Measurements from ENCODE around the gene TTC23L.

Gene TTC23L

DNA sequence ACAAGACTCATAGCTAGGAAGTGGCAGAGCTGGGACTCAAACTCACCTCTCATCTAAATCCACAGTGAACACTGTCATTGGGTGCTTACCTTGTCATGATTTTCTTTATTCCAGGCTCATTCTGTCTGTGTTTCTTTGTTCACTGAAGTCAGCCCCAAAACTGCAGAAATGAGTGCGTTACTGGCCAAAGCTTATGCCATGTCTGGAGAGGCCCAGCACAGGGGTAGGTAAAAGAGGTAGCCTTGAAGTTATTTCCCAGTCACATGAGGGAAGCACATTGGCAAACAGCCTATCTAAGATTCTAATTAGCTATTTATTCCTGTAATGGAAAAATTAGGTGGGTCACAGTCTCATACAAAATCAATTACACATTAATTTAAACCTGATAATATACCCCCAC lies 29.8 kb downstream of the TTC23L start:
- in situ Hi-C loops (cut with MboI; ENCODE audit: low sequenced_read_pairs), result no loop called here

- in situ Hi-C loops (cut with MboI; ENCODE audit: low sequenced_read_pairs), result no loop called here
These were observed 30.3 kb downstream of the TTC23L start for GRCh38 chr5:34869256-34869655.

GRCh38 chr5:34870382-34870781 lies 31.4 kb downstream of the TTC23L start:
- in situ Hi-C loops (cut with MboI; ENCODE audit: low sequenced_read_pairs), result no loop called here

GRCh38 chr5:34876275-34876674 lies 37.3 kb downstream of the TTC23L start:
- in situ Hi-C loops (cut with MboI; ENCODE audit: low sequenced_read_pairs), result no loop called here

- in situ Hi-C loops (cut with MboI; ENCODE audit: low sequenced_read_pairs), result no loop called here
These were observed 42.3 kb downstream of the TTC23L start for GRCh38 chr5:34881246-34881645.

- in situ Hi-C loops (cut with MboI; ENCODE audit: low sequenced_read_pairs), result no loop called here
These were observed 47.6 kb downstream of the TTC23L start for GRCh38 chr5:34886392-34887119.

- in situ Hi-C loops (cut with MboI; ENCODE audit: low sequenced_read_pairs), result no loop called here
These were observed 50.4 kb downstream of the TTC23L start for GRCh38 chr5:34889394-34889793.

- in situ Hi-C loops (cut with MboI; ENCODE audit: low sequenced_read_pairs), result no loop called here
These were observed 53.0 kb downstream of the TTC23L start for GRCh38 chr5:34891981-34892380.

GRCh38 chr5:34892414-34892813 lies 53.5 kb downstream of the TTC23L start:
- in situ Hi-C loops (cut with MboI; ENCODE audit: low sequenced_read_pairs), result no loop called here

GRCh38 chr5:34894716-34895115 lies 55.8 kb downstream of the TTC23L start:
- in situ Hi-C loops (cut with MboI; ENCODE audit: low sequenced_read_pairs), result no loop called here

DNA sequence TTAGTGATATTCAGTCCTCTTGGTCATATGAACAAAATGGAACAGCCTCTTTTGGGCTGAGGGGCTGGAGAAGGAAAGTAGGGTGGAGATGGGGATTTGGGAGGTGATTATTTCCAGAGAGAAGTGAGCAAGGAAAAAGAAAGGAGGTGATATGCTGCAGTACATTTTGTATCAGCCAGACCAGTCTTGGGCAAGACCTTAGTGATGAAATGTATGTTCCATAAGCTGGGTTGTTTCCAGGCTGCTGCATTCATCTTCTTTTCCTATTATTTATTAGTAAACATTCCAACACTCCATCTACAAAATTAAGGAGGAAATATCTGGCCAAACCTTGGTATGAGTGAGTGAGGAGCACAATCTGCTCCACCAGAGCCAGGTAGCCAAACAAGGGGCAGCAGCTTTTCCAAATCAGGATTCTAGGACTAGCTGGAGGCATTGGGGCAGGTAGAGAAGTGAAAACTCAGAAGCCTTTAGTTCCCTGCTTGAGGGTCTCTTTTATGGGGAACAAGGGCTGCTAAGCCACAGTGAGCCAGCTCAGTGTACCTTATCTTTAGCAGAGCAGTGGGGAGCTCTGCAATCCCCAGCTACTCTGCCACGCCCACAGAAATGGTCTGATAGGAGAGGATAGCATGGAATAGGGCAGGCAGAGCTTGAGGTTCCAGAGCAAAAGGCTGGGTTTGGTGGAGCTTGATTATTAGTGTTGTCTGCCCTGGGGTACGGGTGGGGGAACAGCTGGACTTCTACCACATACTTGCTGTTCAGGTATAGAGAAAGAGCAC lies 56.9 kb downstream of the TTC23L start:
- in situ Hi-C loops (cut with MboI; ENCODE audit: low sequenced_read_pairs), result no loop called here

DNA sequence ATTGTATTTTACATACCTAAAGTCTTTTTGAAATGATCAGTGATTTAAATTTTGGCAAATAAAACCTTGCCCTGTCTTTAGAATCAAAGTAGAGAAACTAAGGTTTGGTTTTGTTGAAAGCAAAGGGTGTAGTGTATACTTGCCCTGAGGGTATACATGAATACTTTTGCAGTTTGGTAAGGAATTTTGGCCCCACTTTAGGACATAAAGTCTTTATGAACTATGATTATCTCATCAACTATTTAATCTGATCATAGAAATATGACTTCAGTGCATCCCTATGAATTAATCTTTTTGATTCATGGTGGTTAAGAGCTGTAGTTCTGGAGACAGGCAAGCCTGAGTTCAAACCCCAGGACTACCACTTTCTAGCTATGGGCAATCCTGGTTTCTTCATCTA lies 58.7 kb downstream of the TTC23L start:
- in situ Hi-C loops (cut with MboI; ENCODE audit: low sequenced_read_pairs), result no loop called here

- in situ Hi-C loops (cut with MboI; ENCODE audit: low sequenced_read_pairs), result no loop called here
These were observed 59.4 kb downstream of the TTC23L start for GRCh38 chr5:34898258-34898895.

DNA sequence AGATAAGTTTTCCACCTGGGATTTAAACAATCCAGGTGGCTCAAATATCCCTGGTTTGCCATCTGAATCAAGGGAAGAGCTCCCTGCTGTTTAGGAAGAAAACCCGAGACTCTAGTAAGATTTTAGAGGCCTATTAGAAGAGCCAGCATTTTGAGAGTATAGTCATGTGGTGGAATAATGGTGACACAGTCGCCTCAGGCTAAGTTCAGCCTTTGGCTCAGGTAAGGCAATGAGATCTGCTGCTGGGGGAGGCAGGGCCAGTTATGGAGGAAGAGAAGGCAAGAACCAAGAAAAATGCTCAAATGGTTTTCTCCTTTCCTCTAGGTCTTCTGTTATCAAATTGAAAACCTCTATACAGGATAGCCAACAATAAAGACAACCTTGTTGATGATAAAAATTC lies 60.1 kb downstream of the TTC23L start:
- in situ Hi-C loops (cut with MboI; ENCODE audit: low sequenced_read_pairs), result no loop called here

DNA sequence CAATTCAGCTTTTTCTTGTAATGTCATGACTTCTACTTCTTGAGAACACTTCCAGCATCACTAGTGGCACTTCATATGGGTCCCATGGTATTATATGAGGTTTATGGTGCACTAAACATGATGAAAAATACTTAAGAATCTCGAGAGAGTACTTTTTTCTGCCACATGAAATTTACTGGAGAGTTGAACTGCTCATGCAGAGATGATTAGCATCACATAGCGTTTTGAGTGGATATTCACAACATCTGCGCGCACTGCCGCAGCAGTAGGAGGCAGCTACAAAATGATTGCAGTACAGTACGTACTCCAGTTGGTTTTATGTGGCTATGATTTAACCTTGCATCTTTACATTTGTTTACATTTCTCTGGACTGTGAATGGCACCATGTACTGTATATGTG lies 61.7 kb downstream of the TTC23L start:
- in situ Hi-C loops (cut with MboI; ENCODE audit: low sequenced_read_pairs), result loop anchor here (25.0 kb wide), 1 partner anchor 413 kb away; no protein-coding TSS in a partner anchor

- in situ Hi-C loops (cut with MboI; ENCODE audit: low sequenced_read_pairs), result loop anchor here (25.0 kb wide), 1 partner anchor 416 kb away; no protein-coding TSS in a partner anchor
These were observed 64.3 kb downstream of the TTC23L start for GRCh38 chr5:34903260-34903659.

- in situ Hi-C loops (cut with MboI; ENCODE audit: low sequenced_read_pairs), result loop anchor here (25.0 kb wide), 1 partner anchor 418 kb away; no protein-coding TSS in a partner anchor
These were observed 66.6 kb downstream of the TTC23L start for GRCh38 chr5:34905564-34905963.

DNA sequence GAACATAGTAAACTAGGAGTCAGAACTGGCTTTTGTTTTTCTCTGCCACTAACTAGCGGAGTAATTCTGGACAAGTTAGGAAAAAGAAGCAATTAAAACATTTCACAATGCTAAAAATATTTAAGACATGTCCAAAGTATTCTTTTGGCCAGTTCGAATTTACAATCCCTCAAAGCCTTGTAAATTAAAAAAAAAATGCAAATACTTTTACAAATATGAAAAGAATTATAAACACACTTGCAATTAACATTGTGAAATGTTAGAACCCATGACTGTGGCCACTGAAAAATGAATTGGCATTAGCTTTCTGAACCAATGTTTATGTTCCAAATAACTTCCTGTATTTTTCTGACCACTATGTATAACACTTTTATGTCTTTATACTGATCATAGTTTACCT lies 74.1 kb downstream of the TTC23L start:
- in situ Hi-C loops (cut with MboI; ENCODE audit: low sequenced_read_pairs), result loop anchor here (25.0 kb wide), 1 partner anchor 426 kb away; no protein-coding TSS in a partner anchor

- in situ Hi-C loops (cut with MboI; ENCODE audit: low sequenced_read_pairs), result loop anchor here (25.0 kb wide), 1 partner anchor 427 kb away; no protein-coding TSS in a partner anchor
These were observed 75.7 kb downstream of the TTC23L start for GRCh38 chr5:34914671-34915138.

DNA sequence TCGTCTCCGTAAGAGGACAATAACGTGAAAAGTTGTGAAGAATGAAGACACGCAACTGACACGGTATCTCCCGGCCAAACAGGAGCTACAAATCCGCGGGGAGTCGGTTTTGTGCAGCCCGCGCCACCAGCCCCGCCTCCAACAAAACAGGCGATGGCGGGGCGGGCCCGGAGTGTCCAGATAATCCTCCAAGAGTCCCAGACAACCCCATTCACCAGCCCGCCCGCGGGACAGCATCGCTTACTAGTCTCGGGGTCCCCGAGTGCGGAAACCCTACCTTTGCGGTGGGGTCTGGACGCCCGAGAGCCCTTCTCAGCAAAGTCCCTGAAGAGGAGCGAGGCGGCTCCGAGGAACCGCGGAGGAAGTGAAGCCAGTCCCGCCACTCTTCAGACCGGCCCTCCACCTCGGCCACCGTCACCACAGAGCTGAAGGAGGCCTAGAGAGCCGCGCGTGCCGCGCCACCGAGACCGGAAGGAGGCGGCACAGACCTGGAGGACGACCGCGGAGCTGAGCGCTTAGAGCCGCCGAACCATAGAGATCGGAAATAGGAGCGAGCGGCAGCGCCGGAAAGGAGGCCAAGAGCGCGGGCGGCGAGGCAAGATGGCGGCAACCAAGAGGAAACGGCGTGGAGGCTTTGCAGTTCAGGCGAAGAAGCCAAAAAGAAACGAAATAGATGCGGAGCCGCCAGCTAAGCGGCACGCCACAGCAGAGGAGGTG lies 76.3 kb downstream of the TTC23L start, which contains the start of the genes BRIX1 and RAD1:
TSS of gene BRIX1 (plus strand) at position 573 of the 717 bp plus-strand sequence. CDS start at position 601, 28 bp downstream.
TSS of gene RAD1 (minus strand) at position 366 of the 717 bp plus-strand sequence. CDS start 612 bp downstream, outside the sequence.
- in situ Hi-C loops (cut with MboI; ENCODE audit: low sequenced_read_pairs), result loop anchor here (25.0 kb wide), 1 partner anchor 428 kb away; no protein-coding TSS in a partner anchor
